ENCODE measurements around the gene CACNA2D3. TPM values are rescaled to one million over a fixed set of nuclear protein-coding genes. Genes with fewer than 3 reads are reported as not detected.
"Not testable (repeated sequence)": the region's sequence is repeated elsewhere in the genome, so short reads cannot be mapped to it uniquely, and the experiment has no call there.

Gene CACNA2D3
- total and polyA plus RNA-seq, 4 donors: 14.1 to 34.5 (median 33.4) TPM

DNA sequence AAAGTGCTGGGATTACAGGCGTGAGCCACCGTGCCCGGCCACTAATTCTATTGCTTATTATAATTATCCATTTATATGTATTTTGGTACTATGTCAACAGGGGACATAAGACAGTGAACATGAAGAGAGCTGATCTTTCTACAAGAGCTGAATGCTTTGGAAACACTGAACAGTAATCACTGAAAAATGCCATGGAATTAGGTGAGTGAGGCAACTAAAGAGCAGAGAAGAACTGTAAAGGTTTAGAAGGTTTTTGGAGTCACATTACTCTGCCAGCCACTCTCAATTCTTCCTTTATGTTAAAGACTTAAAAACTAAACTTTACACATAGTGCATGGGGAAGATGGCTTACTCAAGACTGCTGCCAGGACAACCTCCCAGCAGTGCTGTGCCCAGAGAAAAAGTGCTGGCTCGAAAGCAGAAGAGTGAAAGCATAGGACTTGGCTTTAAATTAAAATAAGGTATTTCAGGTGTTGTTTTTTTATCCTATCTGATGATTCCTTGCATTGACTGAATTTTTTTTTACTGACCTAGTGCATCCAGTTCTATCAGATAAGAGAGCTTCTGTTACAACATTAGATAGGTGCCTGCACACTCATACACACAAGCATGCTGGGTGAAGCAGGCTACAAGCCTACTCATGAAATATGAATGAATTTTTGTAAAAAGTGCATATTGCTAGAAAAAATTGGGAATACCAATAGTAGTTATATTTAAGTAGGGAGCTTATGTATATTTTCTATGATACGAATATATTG is 28.7 kb upstream of the CACNA2D3 start:
- H3K36me3 ChIP-seq (ENCODE audit: control insufficient read depth, insufficient read depth, low read length): no peaks in the 10 kb centered on the region
- 86% methylated on average over 1 of the region's 5 CpGs for WGBS (ENCODE audit: insufficient coverage)
- H3K27me3 ChIP-seq (ENCODE audit: control insufficient read depth, insufficient read depth, low read length): no peaks in the 10 kb centered on the region
- no peak for DNase-seq (ENCODE audit: low read depth in 4 of 6, low spot score in 6 of 6)
- H3K4me1 ChIP-seq (ENCODE audit: control insufficient read depth, insufficient read depth, low read length): no peaks in the 10 kb centered on the region
- H3K27ac ChIP-seq (ENCODE audit: low read depth, low read length): no peak overlapping the region
- H3K9me3 ChIP-seq (ENCODE audit: control insufficient read depth, insufficient read depth, low read length): no peaks in the 10 kb centered on the region
- no peak overlapping the region for H3K4me3 ChIP-seq (ENCODE audit: low read depth, low read length)

DNA sequence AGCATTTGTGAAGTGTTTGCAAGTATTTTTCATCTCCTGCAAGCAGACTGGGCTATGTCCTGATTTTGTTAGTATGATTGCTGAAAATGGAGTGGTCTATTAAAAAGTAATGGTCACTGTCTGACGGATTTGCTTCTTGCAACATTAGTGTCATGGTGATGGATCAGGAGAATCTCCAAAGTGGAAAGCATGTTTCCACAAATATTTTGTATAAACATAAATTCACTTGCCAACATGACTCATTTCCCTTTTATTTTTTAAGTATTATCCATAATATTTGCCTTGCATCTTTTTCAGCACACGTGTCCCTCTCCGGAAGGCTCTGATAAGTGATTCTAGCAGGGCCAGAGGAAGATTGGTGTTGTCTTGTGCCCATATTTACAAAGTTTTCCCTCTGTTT is 27.4 kb upstream of the CACNA2D3 start:
- DNase-seq (ENCODE audit: low read depth in 4 of 6, low spot score in 6 of 6): no peak
- H3K4me3 ChIP-seq (ENCODE audit: low read depth, low read length): no peak overlapping the region
- no peaks in the 10 kb centered on the region for H3K9me3 ChIP-seq (ENCODE audit: control insufficient read depth, insufficient read depth, low read length)
- no peaks in the 10 kb centered on the region for H3K27me3 ChIP-seq (ENCODE audit: control insufficient read depth, insufficient read depth, low read length)
- WGBS (ENCODE audit: insufficient coverage): no CpG with 5 or more reads among the region's 3 CpGs
- H3K4me1 ChIP-seq (ENCODE audit: control insufficient read depth, insufficient read depth, low read length): no peaks in the 10 kb centered on the region
- H3K36me3 ChIP-seq (ENCODE audit: control insufficient read depth, insufficient read depth, low read length): no peaks in the 10 kb centered on the region
- no peak overlapping the region for H3K27ac ChIP-seq (ENCODE audit: low read depth, low read length)

DNA sequence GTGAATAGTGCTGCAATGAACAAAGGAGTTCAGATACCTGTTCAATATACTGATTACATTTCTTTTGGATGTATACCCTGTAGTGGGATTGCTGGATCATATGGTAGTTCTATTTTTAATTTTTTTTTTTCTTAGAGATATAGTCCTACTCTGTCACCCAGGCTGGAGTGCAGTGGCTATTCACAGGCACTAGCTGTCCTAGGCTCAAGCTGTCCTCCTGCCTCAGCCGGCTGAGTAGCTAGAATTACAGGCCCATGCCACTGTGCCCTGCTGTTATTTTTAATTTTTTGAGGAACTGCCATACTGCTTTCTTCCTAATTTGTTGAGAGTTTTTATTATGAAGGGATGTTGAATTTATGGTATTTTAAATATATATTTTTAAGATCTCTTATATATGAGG is 23.0 kb upstream of the CACNA2D3 start:
- Histone ChIP-seq H3K4me3 (ENCODE audit: low read depth, low read length) (no peak overlapping the region), H3K27ac (ENCODE audit: low read depth, low read length) (no peak overlapping the region), H3K4me1 (ENCODE audit: control insufficient read depth, insufficient read depth, low read length) (no peaks in the 10 kb centered on the region), H3K36me3 (ENCODE audit: control insufficient read depth, insufficient read depth, low read length) (no peaks in the 10 kb centered on the region), H3K27me3 (ENCODE audit: control insufficient read depth, insufficient read depth, low read length) (no peaks in the 10 kb centered on the region), H3K9me3 (ENCODE audit: control insufficient read depth, insufficient read depth, low read length) (no peaks in the 10 kb centered on the region)
- WGBS (ENCODE audit: insufficient coverage): 50% methylated on average over 1 of the region's 1 CpG
- no peak for DNase-seq (ENCODE audit: low read depth in 4 of 6, low spot score in 6 of 6)

DNA sequence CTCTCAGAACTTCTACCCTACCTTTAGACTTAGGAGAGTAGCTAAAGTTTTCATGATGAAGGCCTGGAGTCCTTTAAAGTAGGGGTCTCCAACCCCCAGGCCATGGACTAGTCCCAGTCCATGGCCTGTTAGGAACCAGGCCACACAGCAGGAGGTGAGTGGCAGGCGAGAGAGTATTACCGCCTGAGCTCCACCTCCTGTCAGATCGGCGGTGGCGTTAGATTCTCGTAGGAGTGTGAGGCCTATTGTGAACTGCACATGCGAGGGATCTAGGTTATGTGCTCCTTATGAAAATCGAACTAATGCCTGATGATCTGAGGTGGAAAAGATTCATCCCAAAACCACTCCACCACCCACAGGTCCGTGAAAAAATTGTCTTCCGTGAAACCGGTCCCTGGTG is 18.3 kb upstream of the CACNA2D3 start:
- Histone ChIP-seq H3K4me1 (ENCODE audit: control insufficient read depth, insufficient read depth, low read length) (no peaks in the 10 kb centered on the region), H3K36me3 (ENCODE audit: control insufficient read depth, insufficient read depth, low read length) (no peaks in the 10 kb centered on the region), H3K9me3 (ENCODE audit: control insufficient read depth, insufficient read depth, low read length) (no peaks in the 10 kb centered on the region), H3K27me3 (ENCODE audit: control insufficient read depth, insufficient read depth, low read length) (no peaks in the 10 kb centered on the region), H3K27ac (ENCODE audit: low read depth, low read length) (no peak overlapping the region), H3K4me3 (ENCODE audit: low read depth, low read length) (no peak overlapping the region)
- WGBS (ENCODE audit: insufficient coverage): 57% methylated on average over 5 of the region's 11 CpGs
- no peak for DNase-seq (ENCODE audit: low read depth in 4 of 6, low spot score in 6 of 6)

DNA sequence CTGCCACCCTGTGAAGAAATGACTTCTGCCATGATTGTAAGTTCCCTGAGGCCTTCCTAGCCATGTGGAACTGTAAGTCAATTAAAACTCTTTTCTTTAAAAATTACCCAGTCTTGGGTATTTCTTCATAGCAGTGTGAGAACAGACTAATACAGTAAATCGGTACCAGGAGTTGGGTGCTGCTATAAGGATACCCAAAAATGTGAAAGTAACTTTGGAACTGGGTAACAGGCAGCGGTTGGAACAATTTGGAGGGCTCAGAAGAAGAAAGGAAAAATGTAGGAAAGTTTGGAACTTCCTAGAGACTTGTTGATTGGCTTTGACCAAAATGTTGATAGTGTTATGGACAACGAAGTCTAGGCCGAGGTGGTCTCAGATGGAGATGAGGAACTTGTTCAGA is 6.2 kb upstream of the CACNA2D3 start:
- H3K27me3 ChIP-seq (ENCODE audit: control insufficient read depth, insufficient read depth, low read length): peaks cover 24% of the 10 kb centered on the region
- WGBS (ENCODE audit: insufficient coverage): 94% methylated on average over 4 of the region's 4 CpGs
- not testable (repeated sequence) for DNase-seq (ENCODE audit: low read depth in 4 of 6, low spot score in 6 of 6); H3K4me1 ChIP-seq (ENCODE audit: control insufficient read depth, insufficient read depth, low read length); H3K36me3 ChIP-seq (ENCODE audit: control insufficient read depth, insufficient read depth, low read length); H3K9me3 ChIP-seq (ENCODE audit: control insufficient read depth, insufficient read depth, low read length); H3K4me3 ChIP-seq (ENCODE audit: low read depth, low read length); H3K27ac ChIP-seq (ENCODE audit: low read depth, low read length)

DNA sequence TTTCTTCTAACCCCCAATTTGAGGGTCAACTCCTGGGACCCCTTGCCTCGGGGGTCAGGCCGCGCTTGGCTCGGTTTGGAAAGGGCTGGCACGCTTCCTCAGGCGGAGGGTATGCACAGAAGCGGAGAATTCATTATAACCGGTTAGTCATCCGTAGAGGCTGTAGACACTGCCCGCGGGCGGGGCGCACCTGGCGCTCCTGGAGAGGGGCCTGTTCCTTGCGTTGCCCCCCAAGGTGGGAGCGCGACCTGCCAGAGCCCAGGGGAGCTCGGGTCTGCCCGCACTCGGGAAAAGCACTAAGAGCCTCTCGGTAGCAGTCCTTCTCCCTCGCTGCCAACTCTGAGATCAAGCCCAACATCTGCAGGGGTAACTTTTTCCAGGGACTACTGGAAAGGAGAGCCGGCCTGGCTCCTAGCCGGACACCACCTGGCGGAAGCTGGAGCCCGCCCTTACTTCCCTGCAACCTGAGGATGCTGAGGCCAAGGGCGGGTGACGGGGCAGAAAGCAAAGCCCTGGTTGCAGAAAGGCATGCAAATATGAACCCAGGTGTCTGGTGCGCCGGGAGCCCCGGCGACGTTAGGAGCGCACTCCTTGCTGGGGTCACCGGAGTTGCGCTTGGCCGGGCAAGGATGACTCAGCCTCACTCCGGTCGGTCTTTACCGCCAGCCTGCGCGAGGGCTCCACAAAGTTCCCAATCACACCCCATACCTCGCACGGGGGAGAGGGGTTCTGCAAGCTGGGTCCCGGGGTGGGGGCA is 1.5 kb upstream of the CACNA2D3 start:
- no peaks in the 10 kb centered on the region for H3K36me3 ChIP-seq (ENCODE audit: control insufficient read depth, insufficient read depth, low read length)
- WGBS (ENCODE audit: insufficient coverage): under 1% methylated on average over 41 of the region's 45 CpGs
- H3K4me1 ChIP-seq (ENCODE audit: control insufficient read depth, insufficient read depth, low read length): peaks cover 24% of the 10 kb centered on the region
- DNase-seq (ENCODE audit: low read depth in 4 of 6, low spot score in 6 of 6): peak in 2 of 6 donors; percentile 16 to 26
- H3K9me3 ChIP-seq (ENCODE audit: control insufficient read depth, insufficient read depth, low read length): peaks cover 2% of the 10 kb centered on the region
- no peak overlapping the region for H3K27ac ChIP-seq (ENCODE audit: low read depth, low read length)
- H3K27me3 ChIP-seq (ENCODE audit: control insufficient read depth, insufficient read depth, low read length): peaks cover 56% of the 10 kb centered on the region
- H3K4me3 ChIP-seq (ENCODE audit: low read depth, low read length): peak overlapping the region; percentile 31

DNA sequence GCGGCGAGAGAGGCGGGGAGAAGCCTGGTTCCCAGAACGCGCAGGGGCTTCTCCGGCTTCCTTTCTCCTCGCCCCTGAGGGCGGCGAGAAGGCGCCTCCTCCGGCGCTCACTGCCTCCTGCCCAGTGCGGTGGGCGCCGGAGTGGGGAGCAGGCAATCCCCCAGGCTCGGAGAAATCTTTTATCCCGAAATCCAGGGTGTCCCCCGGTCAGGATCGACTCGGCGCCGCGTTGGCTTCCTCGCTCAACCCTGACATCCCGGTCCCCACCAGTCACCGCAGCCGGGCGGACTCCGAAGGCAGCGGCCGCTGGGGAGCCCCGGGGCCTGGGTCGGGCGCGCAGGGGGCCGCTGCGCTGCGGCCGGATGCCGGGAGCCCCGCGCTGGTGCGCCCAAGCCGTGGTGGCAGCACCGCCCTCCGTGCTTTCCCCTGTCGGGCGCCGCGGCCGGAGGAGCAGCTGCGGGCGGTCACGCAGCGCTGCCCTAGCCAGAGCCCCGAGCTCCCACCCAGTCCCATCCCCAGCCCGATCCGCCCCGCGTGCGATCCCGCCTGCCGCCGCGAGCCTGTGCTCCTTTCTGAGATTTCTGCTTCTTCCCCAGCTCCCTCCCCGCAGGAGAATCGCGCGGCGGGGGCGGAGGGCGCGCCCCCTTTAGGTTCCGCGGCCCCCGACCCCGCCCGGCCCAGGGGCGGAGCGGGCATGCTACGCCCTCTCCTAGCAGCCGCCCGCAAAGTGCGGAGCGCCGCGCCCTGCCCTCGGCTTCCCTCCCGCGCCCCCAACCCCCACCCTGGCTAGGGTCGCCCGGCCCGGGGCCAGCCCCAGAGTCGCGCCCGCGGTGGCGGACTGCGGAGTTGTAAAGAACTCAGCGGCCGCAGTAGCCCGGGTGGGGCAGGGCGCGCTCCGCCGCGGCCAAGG is 683 bp upstream of the CACNA2D3 start:
- peaks cover 24% of the 10 kb centered on the region for H3K4me1 ChIP-seq (ENCODE audit: control insufficient read depth, insufficient read depth, low read length)
- under 1% methylated on average over 107 of the region's 107 CpGs for WGBS (ENCODE audit: insufficient coverage)
- H3K4me3 ChIP-seq (ENCODE audit: low read depth, low read length): peak overlapping the region; percentile 31
- peak in 2 of 6 donors; percentile 42 to 52 for DNase-seq (ENCODE audit: low read depth in 4 of 6, low spot score in 6 of 6)
- H3K9me3 ChIP-seq (ENCODE audit: control insufficient read depth, insufficient read depth, low read length): no peaks in the 10 kb centered on the region
- peaks cover 56% of the 10 kb centered on the region for H3K27me3 ChIP-seq (ENCODE audit: control insufficient read depth, insufficient read depth, low read length)
- no peaks in the 10 kb centered on the region for H3K36me3 ChIP-seq (ENCODE audit: control insufficient read depth, insufficient read depth, low read length)
- H3K27ac ChIP-seq (ENCODE audit: low read depth, low read length): no peak overlapping the region

DNA sequence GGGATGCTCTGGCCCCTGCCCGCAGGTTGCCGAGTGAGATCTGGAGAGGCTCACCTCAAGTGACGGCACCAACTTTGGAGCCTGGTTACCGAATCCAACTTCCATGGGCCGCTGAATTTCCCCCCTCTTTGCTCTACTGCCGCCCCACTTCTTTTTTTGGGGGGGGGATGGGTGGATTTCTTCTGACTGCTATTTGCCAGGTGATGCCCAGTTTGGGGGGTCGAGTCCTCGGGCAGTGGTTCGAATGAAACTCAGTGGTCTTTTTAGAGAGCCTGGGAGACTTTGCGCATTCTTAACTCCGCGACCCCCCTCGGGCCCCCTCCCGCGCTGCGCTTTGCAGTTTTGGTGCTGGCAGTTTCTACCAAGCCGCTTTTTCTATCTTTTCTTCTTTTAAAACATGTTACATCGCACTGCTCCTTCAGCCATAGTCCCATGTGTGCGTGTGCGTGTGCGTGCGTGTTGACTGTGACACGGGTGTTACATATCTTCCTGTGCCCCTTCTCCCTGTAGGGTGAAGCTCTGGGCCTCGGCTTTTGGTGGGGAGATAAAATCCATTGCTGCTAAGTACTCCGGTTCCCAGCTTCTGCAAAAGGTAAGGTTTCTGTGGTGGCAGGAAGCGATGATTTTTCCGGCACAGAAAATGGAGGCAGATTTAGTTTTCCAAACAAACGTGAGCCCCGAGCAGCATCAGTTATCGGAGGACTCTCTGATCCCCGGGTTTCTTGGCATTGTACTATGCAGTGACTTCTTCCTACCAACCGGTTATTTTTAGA is 837 bp downstream of the CACNA2D3 start:
- H3K27ac ChIP-seq (ENCODE audit: low read depth, low read length): peak overlapping the region; percentile 37
- DNase-seq (ENCODE audit: low read depth in 4 of 6, low spot score in 6 of 6): peak in 2 of 6 donors; percentile 53 to 63
- WGBS (ENCODE audit: insufficient coverage): 2% methylated on average over 27 of the region's 32 CpGs
- peaks cover 24% of the 10 kb centered on the region for H3K4me1 ChIP-seq (ENCODE audit: control insufficient read depth, insufficient read depth, low read length)
- no peaks in the 10 kb centered on the region for H3K9me3 ChIP-seq (ENCODE audit: control insufficient read depth, insufficient read depth, low read length)
- H3K36me3 ChIP-seq (ENCODE audit: control insufficient read depth, insufficient read depth, low read length): no peaks in the 10 kb centered on the region
- H3K4me3 ChIP-seq (ENCODE audit: low read depth, low read length): peak overlapping the region; percentile 20
- peaks cover 53% of the 10 kb centered on the region for H3K27me3 ChIP-seq (ENCODE audit: control insufficient read depth, insufficient read depth, low read length)

DNA sequence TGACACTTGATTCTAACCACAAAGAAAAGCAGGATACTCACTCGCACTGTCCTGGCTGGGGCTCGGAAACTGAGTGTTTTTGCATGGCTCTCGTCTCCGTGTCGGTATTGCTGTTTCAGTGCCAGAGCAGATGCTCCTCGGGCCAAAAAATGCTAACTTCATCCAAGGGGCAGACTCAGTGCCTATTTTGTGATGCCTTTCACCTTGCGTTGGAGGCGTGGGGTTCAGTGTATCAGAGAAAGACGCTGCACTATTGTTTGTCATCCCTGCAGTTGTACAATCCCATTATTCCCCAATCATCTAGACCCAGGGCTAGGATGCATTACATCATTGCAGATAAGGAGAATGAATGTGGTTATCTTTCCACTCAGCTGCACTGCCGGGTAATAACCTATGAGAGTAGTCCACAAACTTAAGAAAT is 1.4 kb downstream of the CACNA2D3 start:
- Histone ChIP-seq H3K4me1 (ENCODE audit: control insufficient read depth, insufficient read depth, low read length) (peaks cover 24% of the 10 kb centered on the region), H3K27ac (ENCODE audit: low read depth, low read length) (peak overlapping the region; percentile 37), H3K9me3 (ENCODE audit: control insufficient read depth, insufficient read depth, low read length) (no peaks in the 10 kb centered on the region), H3K36me3 (ENCODE audit: control insufficient read depth, insufficient read depth, low read length) (no peaks in the 10 kb centered on the region), H3K4me3 (ENCODE audit: low read depth, low read length) (peak overlapping the region; percentile 20), H3K27me3 (ENCODE audit: control insufficient read depth, insufficient read depth, low read length) (peaks cover 53% of the 10 kb centered on the region)
- WGBS (ENCODE audit: insufficient coverage): 4% methylated on average over 8 of the region's 10 CpGs
- peak in 1 of 6 donors; percentile 71 for DNase-seq (ENCODE audit: low read depth in 4 of 6, low spot score in 6 of 6)
